Body of pancreas (tissue), 4 donors: ENCODE data around the gene NAPG. TPM values are rescaled to one million over a fixed set of nuclear protein-coding genes. Genes with fewer than 3 reads are reported as not detected.
"Not testable (repeated sequence)": the region's sequence is repeated elsewhere in the genome, so short reads cannot be mapped to it uniquely, and the experiment has no call there.

ENCODE experiments used
- ATAC-seq: fragments of 150-250 bp; one replicate; pipeline ENCODE4 v1.9.1; 2016
- DNase-seq, 4 donors: peaks; one replicate each; pipeline ENCODE4 v3.0.0-alpha.2; 2019
- H3K27ac ChIP-seq, 4 donors: fragments of 200-600 bp; sonication (generic); 1 replicate in 3 of 4; 2 replicates in 1 of 4; pipeline versions ENCODE4 v1.5.1 to v1.6.1; 2016 to 2019; ENCODE audit warnings: mild to moderate bottlenecking in 1 of 4, mixed read lengths in 1 of 4, moderate library complexity in 1 of 4
- H3K27me3 ChIP-seq, 2 donors: fragments of 200-600 bp; sonication (generic); one replicate each; pipeline ENCODE4 v1.6.0; 2016; ENCODE audit warnings: mild to moderate bottlenecking in 1 of 2
- H3K36me3 ChIP-seq, 2 donors: fragments of 200-600 bp; sonication (generic); replicated peaks in 1 of 2; 2 replicates each; pipeline ENCODE4 v1.5.1; 2016; ENCODE audit warnings: low read depth in 2 of 2; ENCODE audit not compliant: insufficient read depth in 1 of 2
- H3K4me1 ChIP-seq: fragments of 200-600 bp; sonication (generic); one replicate; pipeline ENCODE4 v1.6.0; 2016
- H3K4me3 ChIP-seq, 2 donors: fragments of 200-600 bp; sonication (generic); 1 replicate in 1 of 2; 2 replicates in 1 of 2; pipeline ENCODE4 v1.5.1; 2016 to 2019
- H3K9me3 ChIP-seq, 3 donors: fragments of 200-600 bp; sonication (generic); 1 replicate in 2 of 3; 2 replicates in 1 of 3; pipeline ENCODE4 v1.5.1; 2016
- CTCF ChIP-seq, 7 experiments: fragments of 450-650 bp in 4 of 7; fragments of 200-600 bp in 3 of 7; sonication (generic) in 3 of 7; IDR thresholded peaks; one replicate each; pipeline ENCODE4 v1.5.1; 2016 to 2019; ENCODE audit warnings: antibody characterized with exemption in 7 of 7
- POLR2A ChIP-seq, 3 donors: fragments of 450-650 bp; IDR thresholded peaks; one replicate each; pipeline ENCODE4 v1.6.1; 2016; ENCODE audit warnings: antibody characterized with exemption in 3 of 3, mild to moderate bottlenecking in 2 of 3
- WGBS, 2 donors: methylation state at CpG; one replicate each; pipeline ENCODE4 v1.1.5; 2017; 5-methylcytosine and 5-hydroxymethylcytosine counted together
- intact Hi-C: fragments of 100-400 bp; cut with DNase I; formaldehyde crosslinking; loops from one replicate; pipeline ENCODE4 v1.15.1; 2023
- total RNA-seq, 2 donors: library from RNA; depleted of rRNA; stranded (reverse); fragments of >200 nt; gene quantifications; one replicate each; pipeline ENCODE4 v1.1.0, GENCODE V29; 2016

NAPG gene
- total RNA-seq, 2 donors from 2014 or later = 22.4 to 27.5 TPM

GRCh38 chr18:10536280-10536679 is 10.5 kb downstream of the NAPG start:
- intact Hi-C loops = no loop called here
- ATAC-seq = no peak
- 95 to 100% methylated on average over 2 of the region's 2 CpGs for WGBS, 2 donors
- TF ChIP-seq CTCF (IDR thresholded peaks at IDR 0.05) = no peak
- no peak for DNase-seq
- H3K9me3 ChIP-seq = no peaks in the 10 kb centered on the region
- no peak overlapping the region for H3K4me3 ChIP-seq
- H3K27ac ChIP-seq = no peak overlapping the region
- no peaks in the 10 kb centered on the region for H3K4me1 ChIP-seq
- H3K36me3 ChIP-seq = peaks cover 6 to 11% of the 10 kb centered on the region in 2 donors
- H3K27me3 ChIP-seq = no peaks in the 10 kb centered on the region

- DNase-seq (no peak), ATAC-seq (no peak)
- Histone ChIP-seq H3K27me3 (no peaks in the 10 kb centered on the region), H3K36me3 (peaks cover 6 to 15% of the 10 kb centered on the region in 2 donors), H3K9me3 (no peaks in the 10 kb centered on the region), H3K27ac (no peak overlapping the region), H3K4me3 (no peak overlapping the region), H3K4me1 (peaks cover under 1% of the 10 kb centered on the region)
- 59 to 65% methylated on average over 2 of the region's 2 CpGs for WGBS, 2 donors
- intact Hi-C loops = no loop called here
- TF ChIP-seq CTCF (IDR thresholded peaks at IDR 0.05) = no peak
- TF ChIP-seq POLR2A (IDR thresholded peaks at IDR 0.05) = no peak
Measured at GRCh38 chr18:10537765-10538164, 11.9 kb downstream of the NAPG start.

DNA sequence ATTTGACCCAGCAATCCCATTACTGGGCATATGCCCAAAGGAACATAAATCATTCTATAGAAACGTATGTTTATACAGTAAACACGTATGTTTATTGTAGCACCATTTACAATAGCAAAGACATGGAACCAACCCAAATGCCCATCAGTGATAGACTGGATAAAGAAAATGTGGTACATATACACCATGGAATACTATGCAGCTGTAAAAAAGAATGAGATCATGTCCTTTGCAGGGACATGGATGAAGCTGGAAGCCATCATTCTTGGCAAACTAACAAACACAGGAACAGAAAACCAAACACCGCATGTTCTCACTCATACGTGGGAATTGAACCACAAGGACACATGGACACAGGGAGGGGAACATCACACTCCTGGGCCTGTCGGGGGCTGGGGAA is 13.3 kb downstream of the NAPG start:
- ATAC-seq, H3K4me3 ChIP-seq, H3K27ac ChIP-seq, intact Hi-C loops, H3K4me1 ChIP-seq, H3K9me3 ChIP-seq, DNase-seq, H3K27me3 ChIP-seq: not testable (repeated sequence)
- H3K36me3 ChIP-seq = peaks cover under 1 to 15% of the 10 kb centered on the region in 2 donors
- 87 to 91% methylated on average over 5 of the region's 5 CpGs for WGBS, 2 donors

DNA sequence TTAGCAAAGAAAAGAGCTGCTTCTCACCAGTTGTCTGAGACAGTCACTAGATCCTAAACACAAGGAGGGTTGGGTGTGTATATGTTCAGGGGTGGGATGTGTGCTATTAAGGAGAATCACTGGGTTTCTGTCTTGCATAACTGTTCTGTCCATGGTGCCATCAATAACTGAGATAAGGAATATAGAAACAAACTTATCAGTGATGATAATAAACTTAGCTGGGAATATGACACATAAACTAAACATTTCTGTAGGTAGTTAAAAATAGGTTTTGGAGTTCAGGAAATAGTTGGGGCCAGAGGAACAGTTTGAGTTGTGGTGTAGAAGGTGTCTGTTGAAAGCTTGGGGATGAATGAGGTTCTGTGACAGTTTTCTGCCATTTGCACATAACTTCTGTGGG is 17.4 kb downstream of the NAPG start:
- H3K27ac ChIP-seq = no peak overlapping the region
- ATAC-seq (no peak), DNase-seq (no peak)
- H3K4me1 ChIP-seq = peaks cover 7% of the 10 kb centered on the region
- H3K27me3 ChIP-seq = no peaks in the 10 kb centered on the region
- H3K4me3 ChIP-seq = no peak overlapping the region
- no peaks in the 10 kb centered on the region for H3K9me3 ChIP-seq
- H3K36me3 ChIP-seq = peaks cover 0 to 22% of the 10 kb centered on the region in 2 donors
- TF ChIP-seq POLR2A (IDR thresholded peaks at IDR 0.05) = no peak
- no peak for TF ChIP-seq CTCF (IDR thresholded peaks at IDR 0.05)
- intact Hi-C loops = no loop called here

GRCh38 chr18:10544093-10544748 is 18.4 kb downstream of the NAPG start:
- Histone ChIP-seq H3K36me3 (peaks cover 0 to 26% of the 10 kb centered on the region in 2 donors), H3K27me3 (no peaks in the 10 kb centered on the region), H3K9me3 (no peaks in the 10 kb centered on the region), H3K4me1 (peaks cover 7% of the 10 kb centered on the region), H3K4me3 (no peak overlapping the region), H3K27ac (no peak overlapping the region)
- intact Hi-C loops = no loop called here
- TF ChIP-seq POLR2A (IDR thresholded peaks at IDR 0.05) (no peak), CTCF (IDR thresholded peaks at IDR 0.05) (no peak)
- no peak for ATAC-seq
- no peak for DNase-seq
- WGBS, 2 donors = 74 to 76% methylated on average over 9 of the region's 9 CpGs
